Fibroblast of skin of scalp (primary cell): ENCODE measurements around the gene SHB.

Source experiments
- DNase-seq: peaks from one replicate; pipeline ENCODE4 v3.0.0-alpha.2; 2013

Gene SHB

GRCh38 chr9:37947977-37948376, 121.0 kb downstream of the SHB start:
- no peak for DNase-seq

DNA sequence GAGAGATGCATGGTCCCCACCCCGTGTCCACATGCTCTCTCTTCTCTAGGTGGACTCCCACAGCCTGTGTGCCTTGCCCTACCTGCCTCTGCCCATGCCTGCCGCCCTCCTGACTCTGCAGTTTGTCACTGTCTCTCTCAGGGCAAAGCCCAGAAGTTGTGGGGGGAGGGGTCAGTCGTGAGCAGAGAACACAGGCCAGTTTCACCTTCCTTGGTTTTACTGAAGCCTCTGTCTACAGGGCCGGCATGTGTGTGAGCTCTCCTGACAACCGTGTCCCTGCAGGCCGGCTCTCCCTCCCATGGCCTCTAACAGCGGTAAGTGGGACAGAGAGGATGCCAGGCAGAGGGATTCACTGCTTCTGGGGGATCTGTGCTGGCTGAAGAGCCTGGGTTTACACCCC, 121.6 kb downstream of the SHB start:
- DNase-seq: no peak

DNA sequence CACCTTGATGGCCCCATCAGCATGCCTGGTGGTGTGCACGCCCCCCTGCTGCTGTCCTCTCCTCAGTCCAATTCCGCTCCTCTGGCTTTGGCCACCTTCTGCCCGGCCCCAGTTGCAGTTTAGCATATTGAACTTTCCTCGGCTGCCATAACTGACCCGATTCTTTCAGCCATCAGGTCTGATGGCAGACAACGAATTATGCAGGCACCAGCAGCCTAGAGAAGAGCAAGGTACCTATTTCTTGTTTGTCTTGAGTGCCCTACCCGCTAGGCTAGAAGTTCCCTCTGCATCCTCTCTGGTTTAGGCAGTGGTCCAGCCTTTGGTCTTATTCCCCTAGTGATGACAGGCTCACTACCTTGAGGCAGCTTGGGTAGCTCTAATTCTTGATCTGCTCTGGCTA, 122.1 kb downstream of the SHB start:
- no peak for DNase-seq

DNA sequence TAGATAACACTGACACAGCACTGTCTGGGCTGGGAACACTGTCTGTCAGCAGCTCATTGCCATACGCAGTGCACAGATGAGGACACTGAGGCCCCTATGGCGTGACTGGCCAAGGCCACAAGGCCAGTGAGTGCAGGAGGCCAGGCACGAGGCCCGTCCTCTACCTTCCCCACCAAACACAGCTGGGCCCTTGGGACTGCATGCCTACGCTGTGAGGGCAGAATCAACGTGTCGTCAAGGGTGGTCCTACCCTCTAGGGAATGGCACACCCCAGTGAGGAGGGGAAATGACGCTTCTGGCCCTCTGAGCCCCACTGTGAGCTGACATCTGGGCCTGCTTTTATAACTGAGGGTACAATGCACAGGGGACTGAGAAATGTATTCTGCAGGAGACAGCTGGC, 123.0 kb downstream of the SHB start:
- DNase-seq: no peak

DNA sequence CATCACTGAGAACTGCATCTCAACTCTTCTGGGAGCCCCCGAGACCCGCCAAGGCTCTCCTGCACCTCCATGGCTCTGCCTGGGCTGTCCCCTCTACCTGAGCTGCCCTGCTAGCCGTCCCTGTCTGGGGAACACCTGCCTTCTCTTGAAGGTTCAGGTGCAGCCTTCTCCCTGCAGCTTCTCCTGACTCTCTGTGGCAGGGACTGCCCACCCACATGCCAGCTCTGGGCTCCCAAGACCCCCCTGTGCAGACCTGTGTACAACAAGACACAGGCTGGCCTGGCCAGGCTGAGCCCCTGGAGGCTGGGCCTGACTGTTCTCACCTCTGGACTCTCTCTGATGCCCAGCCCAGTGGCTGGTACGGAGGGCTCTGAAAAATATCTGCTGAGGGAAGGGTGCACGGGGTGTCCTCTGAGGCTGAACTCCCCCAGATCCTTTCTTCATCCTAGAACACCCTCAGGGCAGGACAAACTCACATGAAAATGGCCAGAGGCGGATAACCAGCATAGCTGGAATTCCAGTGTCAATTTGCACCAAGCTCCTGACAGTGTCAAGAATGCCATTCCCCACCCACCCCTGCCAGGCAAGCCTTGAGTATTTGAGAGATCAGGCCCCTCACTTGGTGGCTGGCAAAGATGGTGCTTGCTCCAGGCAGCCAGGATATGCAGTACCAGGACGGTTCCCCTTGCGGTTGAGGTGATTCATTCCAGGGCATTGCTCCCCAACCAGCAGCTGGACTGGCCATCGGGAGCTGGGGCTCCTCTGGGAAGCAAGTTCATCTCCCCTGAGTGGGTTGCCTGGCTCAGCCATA, 124.2 kb downstream of the SHB start:
- peak; percentile 71 for DNase-seq

DNA sequence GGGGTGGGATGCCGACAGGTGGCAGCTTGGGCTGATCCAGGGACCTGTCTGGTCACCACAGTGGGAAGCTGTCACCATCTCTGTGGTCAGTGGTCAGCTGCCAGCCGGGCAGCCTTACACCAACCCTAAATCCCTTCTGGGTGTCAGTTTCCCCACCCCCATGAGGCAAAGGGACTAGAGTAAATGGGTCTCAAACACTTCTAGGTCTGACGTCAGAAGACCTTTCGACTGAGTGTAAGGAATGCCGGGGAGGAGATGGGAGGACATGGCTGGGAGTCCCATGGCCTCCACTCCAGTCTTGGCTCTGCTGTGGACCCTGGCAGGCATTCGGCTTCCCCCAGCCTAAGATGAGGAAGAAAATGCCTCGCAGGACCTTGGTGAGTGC, 124.8 kb downstream of the SHB start:
- no peak for DNase-seq

DNA sequence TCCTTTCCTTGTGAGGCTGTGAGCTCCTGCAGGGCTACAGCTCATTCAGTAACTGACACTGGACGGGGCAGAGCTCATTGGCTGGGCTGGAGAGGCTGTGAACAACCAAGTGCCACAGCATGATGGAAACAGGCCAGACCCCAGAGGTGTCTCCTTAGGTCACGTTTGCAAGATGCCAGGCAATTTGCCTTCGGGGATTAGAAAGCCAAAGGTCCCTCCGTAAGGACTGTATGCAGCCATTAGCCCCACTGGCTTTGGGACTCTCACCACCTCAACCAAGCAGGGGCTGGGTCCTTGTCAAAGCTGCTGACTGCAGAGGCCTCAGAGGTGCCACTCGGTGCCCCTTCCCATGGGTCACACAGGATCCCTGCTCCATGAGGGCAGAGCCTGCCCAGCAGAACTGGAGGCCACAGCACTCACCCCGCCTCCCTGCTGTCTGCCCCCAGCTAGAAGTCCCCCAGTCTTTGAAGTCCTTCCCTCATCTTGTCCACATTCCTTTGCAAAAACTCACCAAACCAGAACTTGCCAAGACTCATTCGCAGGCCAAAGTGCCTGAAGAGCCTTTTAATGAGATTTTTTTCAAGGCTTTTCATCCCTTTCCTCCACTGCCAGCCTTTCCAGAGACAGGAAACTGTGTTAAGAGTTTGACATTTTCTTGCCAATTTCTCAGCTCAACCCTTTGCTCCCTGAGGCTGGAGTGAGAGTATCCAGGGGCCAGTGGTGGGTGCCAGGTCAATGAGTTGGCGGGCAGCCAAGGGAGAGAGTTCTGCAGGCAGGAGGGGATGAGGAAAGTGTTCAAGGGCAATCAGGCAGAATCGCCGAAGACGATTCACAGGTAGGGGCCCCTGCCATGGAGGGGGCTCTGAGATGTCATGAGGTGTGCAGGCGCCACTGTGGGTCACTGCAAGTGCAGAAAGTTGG, 125.4 kb downstream of the SHB start:
- peak; percentile 93 for DNase-seq

GRCh38 chr9:37942621-37943344, 126.2 kb downstream of the SHB start:
- DNase-seq: no peak

DNA sequence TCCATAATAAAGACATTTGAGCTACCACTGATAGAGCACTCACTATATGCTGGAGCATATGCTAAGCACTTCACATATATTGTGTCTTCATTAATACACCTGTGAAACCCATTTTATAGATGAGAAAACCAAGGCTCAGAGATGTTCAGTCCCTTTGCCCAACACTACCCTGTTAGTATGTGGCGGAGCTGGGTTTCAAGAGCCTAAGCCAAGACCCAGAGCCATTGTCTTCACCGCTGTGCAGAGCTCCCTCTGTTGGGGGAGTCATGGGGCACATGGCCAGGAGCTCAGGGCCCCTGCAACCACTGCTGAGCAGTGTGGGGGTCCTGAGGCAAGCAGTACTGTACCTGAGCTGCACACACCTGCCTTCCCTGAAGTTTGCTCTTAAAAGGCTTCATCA, 127.8 kb downstream of the SHB start:
- DNase-seq: no peak

DNA sequence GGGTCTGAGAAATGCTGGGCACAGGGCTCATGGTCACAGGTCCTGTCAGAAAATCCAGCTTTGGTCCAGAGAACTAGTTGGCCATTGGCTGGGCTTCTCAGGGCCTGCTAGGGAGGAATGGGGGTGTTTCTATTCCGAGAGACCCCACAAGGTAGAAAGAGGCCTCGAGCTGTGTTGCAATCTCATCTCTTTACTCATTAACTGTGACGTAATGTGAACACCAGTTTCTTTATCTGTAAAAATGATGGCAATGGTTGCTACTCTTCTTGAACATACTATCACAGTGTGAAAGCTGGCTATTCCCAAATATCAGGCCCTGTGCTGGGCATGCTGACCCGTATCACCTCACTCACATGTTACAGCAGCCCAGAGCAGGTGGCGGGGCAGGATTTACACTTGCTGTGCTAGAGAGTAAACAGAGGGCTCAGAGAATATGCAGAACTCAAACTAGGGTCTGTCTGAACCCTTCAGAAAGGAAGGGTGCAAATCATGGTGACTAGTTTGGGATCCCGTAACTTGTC, 129.4 kb downstream of the SHB start:
- no peak for DNase-seq

DNA sequence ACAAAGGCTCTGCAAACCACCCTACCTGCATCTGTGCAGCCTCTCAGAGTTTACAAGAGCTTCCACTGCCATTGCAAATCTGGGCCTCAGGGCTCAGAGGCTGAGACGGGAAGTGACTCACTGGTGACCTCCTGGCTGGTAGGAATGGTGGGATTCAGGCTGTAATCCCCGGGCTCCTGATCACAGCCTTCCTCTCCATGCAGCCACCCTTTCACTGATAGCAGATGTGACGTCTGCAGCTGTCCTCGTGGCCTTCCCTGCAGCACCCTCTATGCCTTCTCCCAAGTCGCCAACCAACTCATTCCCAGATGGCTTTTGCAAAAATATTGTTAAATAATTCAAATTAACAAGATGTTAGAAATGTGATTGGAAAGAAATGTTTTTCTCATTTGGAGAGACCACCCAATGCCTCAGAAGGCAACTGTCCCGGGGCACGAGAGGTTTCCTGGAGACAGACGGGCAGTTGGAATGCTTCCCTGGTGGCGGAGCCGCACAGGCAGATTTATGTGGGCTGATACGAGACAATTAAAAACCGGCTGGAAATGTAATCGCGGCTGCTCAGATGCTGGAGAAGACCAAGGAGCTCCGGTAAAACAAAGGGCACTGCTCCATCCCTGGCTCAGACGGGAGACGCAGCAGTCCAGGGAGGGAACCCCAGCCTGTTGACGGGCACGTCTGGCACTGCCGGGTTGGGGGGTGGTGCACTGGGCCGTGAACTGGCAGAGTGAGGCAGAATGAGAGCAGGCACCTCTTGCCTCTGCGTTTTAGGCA, 130.7 kb downstream of the SHB start:
- peak; percentile 85 for DNase-seq

DNA sequence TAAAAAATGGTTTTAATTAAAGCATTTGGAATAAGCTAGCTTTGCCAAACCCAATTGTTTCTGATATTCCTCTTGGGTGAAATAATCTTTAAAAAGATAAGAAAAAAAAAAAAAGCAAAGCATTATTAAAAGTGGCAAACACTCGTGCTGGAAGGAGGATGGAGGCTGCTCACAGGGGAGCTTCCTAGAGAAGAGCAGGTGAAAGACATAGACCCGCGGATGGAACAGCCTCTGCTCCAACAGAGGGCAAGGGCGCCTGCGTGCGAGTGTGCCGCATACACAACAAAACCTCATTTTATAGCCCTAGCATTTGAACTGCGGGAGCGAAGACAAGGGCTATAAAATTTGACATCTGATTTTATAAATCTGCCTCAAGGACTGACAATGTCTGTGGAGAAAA, 131.7 kb downstream of the SHB start:
- no peak for DNase-seq

- peak; percentile 78 for DNase-seq
Observed at GRCh38 chr9:37936965-37937364, 132.1 kb downstream of the SHB start.

DNA sequence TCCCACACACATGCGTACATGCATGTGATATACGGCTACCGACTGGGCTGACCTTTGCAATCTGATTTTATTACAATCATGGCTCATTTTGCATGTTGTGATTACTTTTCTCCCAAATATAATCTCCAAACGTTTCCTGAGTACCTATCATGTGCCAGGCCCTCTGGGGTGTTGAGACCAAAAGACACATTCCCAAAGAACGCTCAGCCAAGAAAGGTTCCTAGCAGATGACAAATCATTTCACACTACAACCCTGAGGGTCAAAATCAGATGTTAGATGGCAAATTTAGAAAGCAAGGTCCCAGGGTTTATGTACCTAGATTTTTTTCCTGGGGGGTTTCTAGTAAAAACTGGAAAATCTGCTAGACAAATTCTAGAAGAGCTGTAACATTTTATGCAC, 132.7 kb downstream of the SHB start:
- DNase-seq: no peak

- no peak for DNase-seq
Observed at GRCh38 chr9:37935096-37935495, 133.9 kb downstream of the SHB start.

GRCh38 chr9:37931592-37931991, 137.4 kb downstream of the SHB start:
- no peak for DNase-seq

- peak; percentile 62 for DNase-seq
Observed at GRCh38 chr9:37929441-37929895, 139.6 kb downstream of the SHB start.

DNA sequence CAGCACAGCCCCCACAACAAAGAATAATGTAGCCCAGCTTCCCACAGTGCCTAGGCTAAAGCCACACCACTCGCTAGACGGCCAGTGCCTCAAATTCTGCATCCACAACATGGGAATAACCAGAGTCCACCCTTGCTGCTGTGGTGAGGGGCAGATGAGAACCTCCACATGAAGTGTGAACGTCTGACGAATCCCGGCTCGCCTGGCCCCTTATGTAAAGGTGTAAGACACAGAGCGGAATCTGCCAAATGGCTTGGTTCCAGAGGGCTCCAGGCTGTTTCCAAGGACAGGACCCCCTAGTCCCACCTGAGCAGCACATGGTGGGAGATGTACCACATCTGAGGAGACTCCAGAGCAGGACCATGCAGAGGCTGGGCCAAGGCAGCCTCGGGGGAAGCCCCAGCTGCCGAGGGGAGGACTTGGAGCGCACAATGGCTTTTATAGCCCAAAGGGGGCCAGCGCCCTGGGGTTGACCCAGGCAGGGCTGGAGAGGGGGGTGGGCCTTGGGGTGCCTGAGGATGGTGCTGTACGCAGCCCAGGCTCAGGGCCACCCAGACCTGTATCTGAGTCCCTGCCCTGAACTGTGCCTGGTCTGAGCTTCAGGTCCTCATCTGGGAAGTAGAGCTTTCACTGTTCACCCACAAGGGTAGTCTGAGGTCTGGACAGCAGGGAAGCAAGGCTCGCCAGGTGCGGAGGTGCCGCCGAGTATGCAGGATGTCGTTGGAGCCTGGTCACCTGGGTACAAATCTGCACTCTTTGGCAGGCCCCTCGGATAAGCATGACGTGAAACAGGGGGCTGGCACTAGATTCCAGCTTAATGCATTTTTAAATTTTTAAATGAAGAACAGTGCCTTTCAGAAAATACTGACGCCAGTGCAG, 140.2 kb downstream of the SHB start:
- DNase-seq: no peak

DNA sequence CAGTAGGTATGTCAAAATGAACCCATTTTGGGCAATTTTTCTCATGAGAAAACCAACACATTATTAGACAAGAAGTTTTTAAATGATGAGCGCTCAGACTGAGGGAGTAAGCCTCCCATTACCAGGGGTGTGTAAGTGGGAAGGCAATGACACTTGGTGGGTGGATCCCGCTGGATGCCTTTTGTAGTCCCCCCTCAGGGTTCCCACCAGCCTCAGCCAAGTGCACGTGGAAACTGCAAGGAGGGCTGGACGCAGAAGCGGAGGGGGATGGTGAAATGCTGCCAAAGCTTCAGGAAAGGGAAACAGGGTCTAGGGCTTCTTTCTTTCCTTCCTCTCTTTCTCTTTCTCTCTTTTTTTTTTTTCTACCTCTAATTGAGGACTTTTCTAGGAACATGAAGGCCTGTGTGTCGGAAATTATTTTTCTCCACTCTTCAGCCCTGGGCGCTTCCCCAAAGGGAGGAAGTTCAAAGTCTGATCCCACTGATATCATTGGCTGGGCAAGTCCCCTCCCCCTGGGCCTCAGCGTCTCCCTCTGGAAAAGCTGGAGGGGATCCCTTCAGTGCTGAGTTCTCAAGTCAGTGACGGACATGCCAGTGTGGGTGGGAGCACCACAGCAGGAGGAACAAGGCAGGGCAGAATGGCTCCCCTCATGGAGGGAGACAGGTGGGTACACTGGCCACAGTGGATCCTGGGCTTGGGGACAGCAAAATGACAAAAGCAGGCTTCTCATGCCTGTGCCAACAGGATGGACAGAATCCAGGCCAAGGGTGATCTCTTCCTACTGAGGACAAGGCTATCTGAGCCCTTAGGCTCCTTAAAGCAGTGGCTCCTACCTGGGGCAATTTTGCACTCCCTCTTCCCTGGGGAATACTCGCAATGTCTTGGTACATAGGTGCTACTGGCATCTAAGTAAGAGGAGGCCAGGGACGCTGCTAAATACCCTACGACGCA, 141.2 kb downstream of the SHB start:
- no peak for DNase-seq

DNA sequence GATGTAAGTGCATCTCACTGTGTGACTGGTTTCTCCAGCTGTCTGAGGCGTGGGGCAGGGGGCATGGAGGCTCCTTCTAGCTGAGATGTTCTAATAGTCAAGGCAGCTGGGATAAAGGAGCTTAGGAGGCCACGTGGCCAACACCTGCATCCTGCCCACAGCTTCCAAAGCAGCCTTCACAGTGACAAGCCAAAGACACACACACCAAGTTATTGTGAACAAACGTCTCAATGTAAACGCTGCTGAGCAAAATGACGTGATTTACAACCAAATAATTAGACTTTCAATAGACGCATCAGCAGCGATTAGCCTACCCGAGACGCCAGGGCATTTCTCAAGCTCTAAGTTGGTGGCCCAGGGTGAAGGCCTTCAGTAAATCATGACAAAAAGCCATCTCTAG, 141.9 kb downstream of the SHB start:
- DNase-seq: no peak
